ENCODE results near the gene OTOP2. TPM values are rescaled to one million over a fixed set of nuclear protein-coding genes. Genes with fewer than 3 reads are reported as not detected.

Gene OTOP2
- total RNA-seq, 4 donors from 2014 or later, result 0.44 TPM; not detected in 3

DNA sequence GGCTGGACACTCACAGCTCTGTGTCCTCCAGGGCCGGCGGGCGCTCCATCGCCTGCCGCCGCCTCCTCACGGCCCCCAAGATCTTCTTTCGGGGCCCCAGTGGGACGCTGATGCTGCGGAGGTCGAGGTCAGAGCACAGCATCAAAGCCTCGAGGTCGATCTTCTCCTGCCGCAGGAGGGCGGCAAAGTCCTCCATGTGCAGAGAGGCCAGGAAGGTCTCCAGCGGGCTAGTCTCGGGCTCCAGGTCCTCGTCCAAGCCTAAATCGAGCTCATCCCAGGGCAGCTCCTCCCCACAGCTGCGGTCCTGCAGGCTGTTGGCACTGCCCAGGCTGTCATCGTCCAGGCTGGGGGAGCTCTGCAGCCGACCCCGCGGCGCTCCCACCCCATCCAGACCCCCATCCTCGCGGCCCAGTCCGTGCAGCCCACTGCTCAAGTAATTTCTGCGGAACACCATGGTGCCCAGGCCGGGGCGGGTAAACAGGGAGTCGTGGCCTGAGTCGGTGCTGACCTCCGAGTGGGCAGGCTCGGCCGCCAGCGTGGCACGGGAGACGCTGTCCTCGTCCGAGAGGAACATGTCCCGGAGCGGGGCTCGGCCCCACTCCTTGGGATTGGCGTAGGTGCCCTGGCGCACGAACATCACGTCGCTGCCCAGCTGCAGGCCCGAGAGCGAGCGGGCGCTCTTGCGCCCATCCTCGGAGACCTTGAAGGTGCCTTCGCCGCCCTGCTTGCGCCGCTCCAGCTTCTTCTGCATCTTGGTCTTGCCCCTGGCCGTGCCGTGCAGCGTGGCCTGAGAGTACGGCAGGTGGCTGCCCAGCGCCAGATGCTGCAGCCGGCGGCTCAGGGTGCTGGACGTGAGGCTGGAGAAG is 4.4 kb upstream of the OTOP2 start:
- TF ChIP-seq, protein P1, sequence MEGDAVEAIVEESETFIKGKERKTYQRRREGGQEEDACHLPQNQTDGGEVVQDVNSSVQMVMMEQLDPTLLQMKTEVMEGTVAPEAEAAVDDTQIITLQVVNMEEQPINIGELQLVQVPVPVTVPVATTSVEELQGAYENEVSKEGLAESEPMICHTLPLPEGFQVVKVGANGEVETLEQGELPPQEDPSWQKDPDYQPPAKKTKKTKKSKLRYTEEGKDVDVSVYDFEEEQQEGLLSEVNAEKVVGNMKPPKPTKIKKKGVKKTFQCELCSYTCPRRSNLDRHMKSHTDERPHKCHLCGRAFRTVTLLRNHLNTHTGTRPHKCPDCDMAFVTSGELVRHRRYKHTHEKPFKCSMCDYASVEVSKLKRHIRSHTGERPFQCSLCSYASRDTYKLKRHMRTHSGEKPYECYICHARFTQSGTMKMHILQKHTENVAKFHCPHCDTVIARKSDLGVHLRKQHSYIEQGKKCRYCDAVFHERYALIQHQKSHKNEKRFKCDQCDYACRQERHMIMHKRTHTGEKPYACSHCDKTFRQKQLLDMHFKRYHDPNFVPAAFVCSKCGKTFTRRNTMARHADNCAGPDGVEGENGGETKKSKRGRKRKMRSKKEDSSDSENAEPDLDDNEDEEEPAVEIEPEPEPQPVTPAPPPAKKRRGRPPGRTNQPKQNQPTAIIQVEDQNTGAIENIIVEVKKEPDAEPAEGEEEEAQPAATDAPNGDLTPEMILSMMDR (IDR thresholded peaks at IDR 0.05; ENCODE audit: low read depth), result no peak

- TF ChIP-seq, protein P1 (IDR thresholded peaks at IDR 0.05; ENCODE audit: low read depth), result no peak
Measured at GRCh38 chr17:74920306-74920620, 3.8 kb upstream of the OTOP2 start.

- TF ChIP-seq, protein P1 (IDR thresholded peaks at IDR 0.05; ENCODE audit: low read depth), result no peak
Measured at GRCh38 chr17:74920642-74921025, 3.4 kb upstream of the OTOP2 start.

DNA sequence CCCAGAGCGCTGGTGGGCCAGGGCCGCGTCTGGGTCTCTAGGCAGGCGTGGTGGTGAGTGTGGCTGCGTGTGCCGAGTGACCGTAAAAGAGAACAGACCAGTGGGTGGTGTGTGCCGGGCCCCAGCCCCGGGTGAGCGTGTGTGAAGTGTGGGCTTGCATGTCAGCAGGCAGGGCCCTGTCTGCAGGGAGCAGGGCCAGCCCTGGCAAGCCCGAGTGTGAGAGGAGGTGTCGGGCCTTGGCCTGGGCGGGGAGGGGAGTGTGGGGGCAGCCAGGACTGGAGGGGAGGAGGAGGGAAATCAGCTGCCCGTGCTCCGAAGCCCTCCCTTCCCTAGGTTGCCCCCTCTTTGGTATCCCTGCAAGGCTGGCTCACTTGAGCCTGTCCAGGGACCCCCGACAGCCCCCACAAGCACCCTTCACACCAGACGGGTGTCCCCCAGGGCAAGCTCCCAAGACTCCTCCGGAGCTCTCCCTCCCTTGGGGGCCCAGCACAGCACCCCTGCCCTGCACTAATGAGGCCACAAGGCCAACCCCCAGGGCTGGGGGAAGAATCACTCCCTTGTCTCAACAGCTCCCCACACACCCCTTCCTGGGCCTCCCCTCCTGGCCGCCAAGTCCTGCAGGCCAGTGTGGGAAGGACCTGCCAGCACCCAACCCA is 2.9 kb upstream of the OTOP2 start:
- TF ChIP-seq, protein P1 (IDR thresholded peaks at IDR 0.05; ENCODE audit: low read depth), result no peak

DNA sequence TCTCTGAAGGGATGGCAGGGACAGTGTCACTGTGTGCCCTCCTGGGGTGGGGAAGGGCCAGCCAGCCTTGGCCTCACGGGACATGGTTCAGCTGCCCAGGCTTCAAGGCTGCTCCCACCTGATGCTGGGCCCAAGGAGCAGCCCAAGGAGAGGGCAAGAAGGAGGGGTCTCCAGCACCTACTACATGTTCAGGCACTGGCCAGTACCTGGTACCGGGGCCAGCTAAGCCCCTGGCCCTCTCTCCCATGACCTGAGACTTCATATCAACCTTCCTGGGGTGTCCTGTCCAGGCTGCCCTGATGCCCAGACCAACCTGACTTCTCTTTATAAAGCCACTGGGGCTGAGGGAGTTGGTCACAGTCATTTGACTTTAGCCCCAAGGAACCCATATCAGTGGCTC is 2.3 kb upstream of the OTOP2 start:
- TF ChIP-seq, protein P1 (IDR thresholded peaks at IDR 0.05; ENCODE audit: low read depth), result no peak

DNA sequence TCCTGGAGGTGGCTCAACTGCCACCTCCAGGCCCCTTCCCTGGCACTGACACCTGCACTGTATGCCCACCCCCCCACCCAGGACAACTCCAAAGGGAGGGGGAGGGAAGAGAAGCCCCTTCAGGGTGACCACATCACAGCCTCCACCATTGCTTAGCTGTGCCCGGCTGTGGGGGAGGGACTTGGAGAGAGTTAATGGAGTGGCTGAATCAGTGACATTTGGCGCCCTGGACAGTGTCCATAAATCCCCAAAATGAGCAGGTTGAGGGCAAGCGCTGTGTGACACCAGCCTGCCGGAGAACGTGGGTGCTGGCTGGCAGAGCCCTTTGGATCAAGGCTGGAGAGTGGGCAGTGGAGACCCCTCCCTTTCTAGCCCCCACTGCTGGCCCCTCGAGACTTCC is 1.9 kb upstream of the OTOP2 start:
- TF ChIP-seq, protein P1 (IDR thresholded peaks at IDR 0.05; ENCODE audit: low read depth), result no peak

DNA sequence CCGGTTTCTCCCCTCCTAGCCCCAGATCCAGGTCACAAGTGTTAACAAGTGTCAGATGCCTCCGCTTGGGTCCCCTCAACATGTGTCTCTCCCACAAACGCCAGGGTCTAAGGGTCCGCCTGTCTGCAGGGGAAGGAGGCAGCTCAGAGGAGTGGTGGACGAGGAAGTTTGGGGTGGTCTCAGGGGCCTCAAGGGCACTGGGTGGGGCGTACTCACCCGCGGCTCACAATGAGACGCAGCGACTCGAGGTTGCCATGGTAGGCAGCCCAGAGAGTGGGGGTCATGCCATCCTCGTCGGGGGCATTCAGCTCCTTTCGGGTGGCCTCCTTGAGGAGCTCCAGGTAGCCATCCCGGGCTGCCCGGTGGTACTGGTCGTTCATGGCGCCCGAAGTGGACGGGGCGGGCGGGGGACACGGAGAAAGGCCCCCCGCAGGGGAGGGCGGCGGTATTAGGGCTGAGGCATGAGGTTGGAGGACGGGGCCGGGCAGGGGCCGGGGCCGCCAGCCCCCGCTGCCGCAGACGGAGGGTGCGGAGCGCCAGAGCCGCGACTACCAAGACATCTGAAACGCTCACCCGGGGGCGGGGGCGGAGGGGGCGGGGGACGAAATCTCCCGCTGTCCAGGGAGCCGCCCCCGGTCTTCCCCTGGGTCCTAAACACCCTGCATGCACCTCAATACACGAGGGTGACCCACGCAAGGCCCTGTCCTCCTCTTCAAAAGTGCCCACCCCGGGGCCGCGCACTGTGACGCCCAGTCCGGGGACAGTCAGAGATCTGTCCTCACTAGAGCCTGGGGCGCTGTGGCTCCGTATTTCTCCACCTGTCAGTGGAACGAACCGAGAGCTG is 1.2 kb upstream of the OTOP2 start, which contains the start of gene USH1G:
TSS of gene USH1G (minus strand) at position 562 of the 844 bp plus-strand sequence. CDS start at position 380, 182 bp downstream.
- TF ChIP-seq, protein P1 (IDR thresholded peaks at IDR 0.05; ENCODE audit: low read depth), result no peak

All from subcutaneous adipose tissue (tissue), 4 donors.